Stimulated activated naive B cell treated with anti-CD40 and anti-IgM and Interleukin-4, amounts not matched to agents 10 μg/mL and 1 μg/mL and 100 μg/mL, for 72 hours (primary cell): ENCODE results near the gene MAPK8.

Experiments used
- ATAC-seq, 2 donors: fragments of 150-1000 bp; cut with Tn5 transposase; replicated peaks; 2 replicates each; pipeline ENCODE4 v1.10.0; 2021; ENCODE audit warnings: moderate library complexity in 1 of 2
- DNase-seq: peaks from one replicate; pipeline ENCODE4 v3.0.0; 2021
- H3K27ac Mint-ChIP-seq: one replicate; pipeline ENCODE4 v1.8.0; 2022; ENCODE audit warnings: mild to moderate bottlenecking, mixed read lengths
- H3K27me3 Mint-ChIP-seq, 2 donors: one replicate each; pipeline ENCODE4 v1.8.0; 2022; ENCODE audit warnings: mixed read lengths in 2 of 2
- H3K36me3 Mint-ChIP-seq, 2 donors: one replicate each; pipeline ENCODE4 v1.8.0; 2022; ENCODE audit warnings: mixed read lengths in 2 of 2, mild to moderate bottlenecking in 1 of 2
- H3K4me1 Mint-ChIP-seq, 2 donors: one replicate each; pipeline ENCODE4 v1.8.0; 2022; ENCODE audit warnings: mixed read lengths in 2 of 2, mild to moderate bottlenecking in 1 of 2
- H3K4me3 Mint-ChIP-seq, 2 donors: one replicate each; pipeline ENCODE4 v1.8.0; 2022; ENCODE audit warnings: mild to moderate bottlenecking in 2 of 2, mixed read lengths in 2 of 2, moderate library complexity in 1 of 2
- H3K9me3 Mint-ChIP-seq, 2 donors: one replicate each; pipeline ENCODE4 v1.8.0; 2022; ENCODE audit warnings: mixed read lengths in 2 of 2, mild to moderate bottlenecking in 1 of 2

The MAPK8 gene

DNA sequence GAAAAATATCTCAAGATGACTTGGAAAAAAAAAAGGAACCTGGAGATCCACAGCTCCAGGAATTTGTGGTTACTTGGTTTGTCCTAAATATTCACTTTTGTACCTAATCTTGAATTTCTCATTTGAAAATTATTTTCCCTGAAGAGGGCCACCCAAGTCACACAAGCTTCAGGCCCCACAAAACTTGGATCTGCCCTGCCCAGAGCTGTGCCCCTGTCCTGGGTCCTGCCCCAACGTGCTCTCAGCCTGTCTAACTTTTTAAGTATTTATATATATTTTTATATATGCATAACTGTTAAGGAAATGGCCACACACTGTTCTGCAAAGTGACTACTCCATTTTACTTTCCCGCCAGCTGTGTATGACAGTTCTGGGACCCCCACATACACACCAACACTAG is 174.9 kb downstream of the MAPK8 start:
- Mint-ChIP-seq H3K9me3 (no peaks in the 10 kb centered on the region), H3K4me3 (no peak overlapping the region), H3K36me3 (peaks cover 0 to 8% of the 10 kb centered on the region in 2 donors), H3K27ac (no peak overlapping the region), H3K4me1 (no peaks in the 10 kb centered on the region), H3K27me3 (peaks cover 3 to 5% of the 10 kb centered on the region in 2 donors)
- DNase-seq: no peak
- ATAC-seq: no peak

DNA sequence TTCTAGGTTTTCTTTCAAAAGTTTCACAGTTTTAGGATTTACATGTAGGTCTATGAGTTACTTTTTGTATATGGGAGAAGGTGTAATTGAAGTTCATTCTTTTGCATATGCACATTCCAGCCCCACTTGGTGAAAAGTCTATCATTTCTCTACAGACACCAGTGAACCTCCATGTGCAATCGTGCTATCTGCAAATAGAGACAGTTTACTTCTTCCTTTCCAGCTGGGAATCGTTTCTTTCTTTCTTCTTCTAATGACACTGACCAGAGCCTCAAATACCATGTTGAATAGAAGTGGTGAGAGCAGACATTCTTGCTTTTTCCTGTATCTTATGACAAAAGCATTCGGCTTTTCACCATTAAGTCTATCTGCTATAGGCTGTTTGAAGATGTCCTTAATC is 175.7 kb downstream of the MAPK8 start:
- H3K4me3 Mint-ChIP-seq: no peak overlapping the region
- DNase-seq (no peak), ATAC-seq (no peak)
- H3K9me3 Mint-ChIP-seq: no peaks in the 10 kb centered on the region
- H3K27me3 Mint-ChIP-seq: peaks cover 3 to 5% of the 10 kb centered on the region in 2 donors
- H3K36me3 Mint-ChIP-seq: peaks cover 5 to 8% of the 10 kb centered on the region in 2 donors
- no peaks in the 10 kb centered on the region for H3K4me1 Mint-ChIP-seq
- H3K27ac Mint-ChIP-seq: no peak overlapping the region

DNA sequence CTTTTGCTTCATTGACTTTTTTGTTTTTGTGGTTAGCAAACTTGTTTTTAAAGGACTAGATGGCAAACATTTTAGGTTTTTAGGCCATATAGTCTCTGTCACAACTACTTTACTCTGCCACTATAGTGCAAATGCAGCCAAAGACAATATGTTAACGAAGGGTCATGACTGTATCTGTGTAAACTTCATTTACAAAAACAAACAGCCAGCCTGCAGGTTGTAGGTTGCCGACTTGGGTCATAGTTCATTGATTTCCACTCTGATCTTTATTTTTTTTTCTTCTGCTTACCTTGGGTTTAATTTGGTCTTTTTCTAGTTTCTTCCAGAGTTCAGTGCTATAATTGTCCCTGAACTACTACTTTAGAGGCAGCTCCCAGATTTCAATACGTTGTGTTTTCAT is 178.4 kb downstream of the MAPK8 start:
- Mint-ChIP-seq H3K4me1 (no peaks in the 10 kb centered on the region), H3K4me3 (no peak overlapping the region)

DNA sequence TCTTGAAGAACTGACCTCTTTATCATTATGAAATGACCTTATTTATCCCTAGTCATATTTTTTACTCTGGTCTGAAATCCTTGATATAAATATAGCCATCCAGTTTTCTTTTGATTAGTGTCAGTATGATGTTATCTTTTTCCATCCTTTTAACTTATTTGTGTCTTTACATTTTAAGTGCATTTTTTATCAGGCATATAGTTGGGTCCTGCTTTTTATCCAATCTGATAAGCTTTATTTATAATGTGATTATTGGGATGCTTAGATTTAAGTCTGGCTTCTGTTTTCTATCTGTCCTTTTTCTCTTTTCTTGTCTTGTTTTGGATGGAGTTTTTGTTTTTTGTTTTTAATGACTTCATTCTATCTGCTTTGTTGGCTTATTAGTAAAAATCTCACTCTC is 179.2 kb downstream of the MAPK8 start:
- H3K27me3 Mint-ChIP-seq: peaks cover 5 to 10% of the 10 kb centered on the region in 2 donors
- H3K9me3 Mint-ChIP-seq: no peaks in the 10 kb centered on the region
- ATAC-seq (no peak), DNase-seq (no peak)
- no peak overlapping the region for H3K4me3 Mint-ChIP-seq
- peaks cover 4 to 6% of the 10 kb centered on the region in 2 donors for H3K36me3 Mint-ChIP-seq
- H3K4me1 Mint-ChIP-seq: no peaks in the 10 kb centered on the region
- H3K27ac Mint-ChIP-seq: no peak overlapping the region

More for the DNA sequence above, 178.4 kb downstream of the MAPK8 start:
- Mint-ChIP-seq H3K36me3 (peaks cover 4 to 6% of the 10 kb centered on the region in 2 donors), H3K9me3 (no peaks in the 10 kb centered on the region), H3K27ac (no peak overlapping the region), H3K27me3 (peaks cover 5 to 7% of the 10 kb centered on the region in 2 donors)
- DNase-seq (no peak), ATAC-seq (no peak)

DNA sequence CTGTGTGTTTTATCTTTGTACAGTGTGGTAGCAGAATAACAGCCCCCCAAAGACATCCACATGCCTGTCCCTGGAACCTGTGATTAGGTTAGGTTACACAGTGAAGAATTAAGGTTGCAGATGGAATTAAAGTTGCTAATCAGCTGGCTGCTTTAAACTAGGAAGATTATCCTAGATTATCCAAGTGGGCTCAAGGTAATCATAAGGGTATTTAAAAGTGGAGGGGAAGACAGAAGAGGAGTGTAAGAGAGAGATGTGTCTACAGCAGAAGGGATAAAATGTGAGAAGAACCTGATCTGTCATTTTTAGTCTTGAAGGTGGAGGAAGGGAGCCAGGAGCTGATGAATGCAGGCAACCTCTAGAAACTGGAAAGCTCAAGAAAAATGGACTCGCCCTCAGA is 180.8 kb downstream of the MAPK8 start:
- Mint-ChIP-seq H3K27ac (no peak overlapping the region), H3K9me3 (no peaks in the 10 kb centered on the region), H3K4me3 (no peak overlapping the region), H3K36me3 (peaks cover 6% of the 10 kb centered on the region in 2 donors), H3K27me3 (peaks cover 0 to 18% of the 10 kb centered on the region in 2 donors), H3K4me1 (no peaks in the 10 kb centered on the region)
- ATAC-seq (no peak), DNase-seq (no peak)
